Thyroid gland (tissue), 4 donors: ENCODE measurements around the gene SCN7A.

Source experiments
- POLR2A ChIP-seq, 2 donors: fragments of 450-650 bp; IDR thresholded peaks; one replicate each; pipeline ENCODE4 v1.6.1; 2017; ENCODE audit warnings: antibody characterized with exemption in 2 of 2, mild to moderate bottlenecking in 2 of 2, moderate library complexity in 1 of 2
- TF ChIP-seq, protein P1 (sequence below), 6 experiments: fragments of 200-600 bp in 3 of 6; fragments of 450-650 bp in 3 of 6; sonication (generic) in 3 of 6; IDR thresholded peaks; one replicate each; pipeline ENCODE4 v1.5.1; 2016 to 2019; ENCODE audit warnings: antibody characterized with exemption in 6 of 6, mild to moderate bottlenecking in 2 of 6, inconsistent platforms in 1 of 6, moderate library complexity in 1 of 6

DNA sequence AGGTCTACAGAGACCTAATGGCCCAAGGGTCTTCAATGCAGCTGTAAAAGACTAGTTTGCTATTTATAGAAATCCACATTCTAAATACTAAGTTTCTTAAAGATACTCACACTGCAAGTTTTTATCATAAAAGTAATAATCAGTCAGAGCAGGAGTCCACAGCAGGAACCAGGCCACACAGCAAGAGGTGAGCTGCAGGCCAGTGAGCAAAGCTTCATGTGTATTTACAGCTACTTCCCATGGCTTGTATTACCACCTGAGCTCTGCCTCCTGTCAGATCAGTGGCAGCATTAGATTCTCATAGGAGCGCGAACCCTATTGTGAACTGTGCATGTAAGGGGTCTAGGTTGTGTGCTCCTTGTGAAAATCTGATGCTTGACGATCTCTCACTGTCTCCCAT, 111.6 kb downstream of the SCN7A start:
- TF ChIP-seq, protein P1, sequence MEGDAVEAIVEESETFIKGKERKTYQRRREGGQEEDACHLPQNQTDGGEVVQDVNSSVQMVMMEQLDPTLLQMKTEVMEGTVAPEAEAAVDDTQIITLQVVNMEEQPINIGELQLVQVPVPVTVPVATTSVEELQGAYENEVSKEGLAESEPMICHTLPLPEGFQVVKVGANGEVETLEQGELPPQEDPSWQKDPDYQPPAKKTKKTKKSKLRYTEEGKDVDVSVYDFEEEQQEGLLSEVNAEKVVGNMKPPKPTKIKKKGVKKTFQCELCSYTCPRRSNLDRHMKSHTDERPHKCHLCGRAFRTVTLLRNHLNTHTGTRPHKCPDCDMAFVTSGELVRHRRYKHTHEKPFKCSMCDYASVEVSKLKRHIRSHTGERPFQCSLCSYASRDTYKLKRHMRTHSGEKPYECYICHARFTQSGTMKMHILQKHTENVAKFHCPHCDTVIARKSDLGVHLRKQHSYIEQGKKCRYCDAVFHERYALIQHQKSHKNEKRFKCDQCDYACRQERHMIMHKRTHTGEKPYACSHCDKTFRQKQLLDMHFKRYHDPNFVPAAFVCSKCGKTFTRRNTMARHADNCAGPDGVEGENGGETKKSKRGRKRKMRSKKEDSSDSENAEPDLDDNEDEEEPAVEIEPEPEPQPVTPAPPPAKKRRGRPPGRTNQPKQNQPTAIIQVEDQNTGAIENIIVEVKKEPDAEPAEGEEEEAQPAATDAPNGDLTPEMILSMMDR (IDR thresholded peaks at IDR 0.05) = no peak
- no peak for TF ChIP-seq POLR2A (IDR thresholded peaks at IDR 0.05)
